WTC11 (cell line): ENCODE measurements around the gene ENOX2. TPM values are rescaled to one million over a fixed set of nuclear protein-coding genes. Genes with fewer than 3 reads are reported as not detected.

Experiments used
- ATAC-seq: fragments of 200-7000 bp; cut with Tn5 transposase; 2 replicates; pipeline ENCODE4 v1.10.0; 2021; ENCODE audit warnings: mild to moderate bottlenecking, moderate library complexity
- CTCF ChIA-PET: fragments of 300-600 bp; sonication (Branson Sonifier 250); formaldehyde crosslinking; loops from one replicate; lab custom pipeline; 2021; ENCODE audit warnings: antibody characterized with exemption; lab: Charles Lee
- POLR2A ChIA-PET: fragments of 350-600 bp; sonication (Branson Sonifier 250); formaldehyde crosslinking; loops from one replicate; lab custom pipeline; 2021; ENCODE audit warnings: antibody characterized with exemption; lab: Charles Lee
- DNase-seq: peaks from one replicate; pipeline ENCODE4 v3.0.0; 2021; ENCODE audit warnings: low spot score
- H3K27ac Mint-ChIP-seq: 2 replicates; pipeline ENCODE4 v1.8.0; 2021; ENCODE audit warnings: mixed read lengths
- H3K27me3 Mint-ChIP-seq: 2 replicates; pipeline ENCODE4 v1.8.0; 2021; ENCODE audit warnings: low read depth, mild to moderate bottlenecking, moderate library complexity, mixed read lengths
- H3K36me3 Mint-ChIP-seq: 2 replicates; pipeline ENCODE4 v1.8.0; 2021; ENCODE audit warnings: mixed read lengths
- H3K4me1 Mint-ChIP-seq: 2 replicates; pipeline ENCODE4 v1.8.0; 2022; ENCODE audit warnings: mixed read lengths
- H3K4me3 Mint-ChIP-seq: 2 replicates; pipeline ENCODE4 v1.8.0; 2021; ENCODE audit warnings: mild to moderate bottlenecking, moderate library complexity, mixed read lengths
- H3K9me3 Mint-ChIP-seq: 2 replicates; pipeline ENCODE4 v1.8.0; 2021; ENCODE audit warnings: mixed read lengths
- AFF4 ChIP-seq: sonication (generic); formaldehyde crosslinking; IDR thresholded peaks from 2 replicates; pipeline ENCODE4 v1.8.1; 2023; ENCODE audit warnings: mild to moderate bottlenecking, missing genetic modification reagents, borderline replicate concordance
- AR ChIP-seq: fragments of 250-450 bp; sonication (Bioruptor Pico); IDR thresholded peaks from 2 replicates; pipeline ENCODE4 v1.9.0; 2021; ENCODE audit warnings: mild to moderate bottlenecking
- ATF1 ChIP-seq: sonication (generic); formaldehyde crosslinking; IDR thresholded peaks from 2 replicates; pipeline ENCODE4 v1.8.1; 2023; ENCODE audit warnings: mild to moderate bottlenecking, moderate library complexity, missing genetic modification reagents
- CDX4 ChIP-seq: fragments of 250-450 bp; sonication (Bioruptor Pico); IDR thresholded peaks from 2 replicates; pipeline ENCODE4 v1.9.0; 2021; ENCODE audit warnings: moderate library complexity, mild to moderate bottlenecking, inconsistent platforms, borderline replicate concordance
- E2F4 ChIP-seq: sonication (generic); formaldehyde crosslinking; IDR thresholded peaks from 2 replicates; pipeline ENCODE4 v1.8.1; 2022; ENCODE audit warnings: low read depth, mild to moderate bottlenecking, moderate library complexity, missing genetic modification reagents, borderline replicate concordance
- GTF2I ChIP-seq: fragments of 250-450 bp; sonication (Bioruptor Pico); conservative IDR thresholded peaks from 2 replicates; pipeline ENCODE4 v1.4.0; 2021; ENCODE audit warnings: mild to moderate bottlenecking
- HMGA2 ChIP-seq: fragments of 250-450 bp; sonication (Bioruptor Pico); IDR thresholded peaks from 2 replicates; pipeline ENCODE4 v1.4.0; 2021; ENCODE audit warnings: mild to moderate bottlenecking, moderate library complexity
- NFYB ChIP-seq: sonication (generic); formaldehyde crosslinking; conservative IDR thresholded peaks from 2 replicates; pipeline ENCODE4 v1.8.0; 2022; ENCODE audit warnings: low read depth, missing genetic modification reagents
- NR3C1 ChIP-seq: sonication (generic); formaldehyde crosslinking; conservative IDR thresholded peaks from 2 replicates; pipeline ENCODE4 v1.8.1; 2023; ENCODE audit warnings: low read depth, mild to moderate bottlenecking, missing genetic modification reagents
- PREB ChIP-seq: sonication (generic); formaldehyde crosslinking; IDR thresholded peaks from 2 replicates; pipeline ENCODE4 v1.8.1; 2022; ENCODE audit warnings: mild to moderate bottlenecking, missing genetic modification reagents, moderate library complexity, borderline replicate concordance
- PRRX2 ChIP-seq: fragments of 250-450 bp; sonication (Bioruptor Pico); IDR thresholded peaks from 2 replicates; pipeline ENCODE4 v1.8.0; 2021; ENCODE audit warnings: mild to moderate bottlenecking
- RELA ChIP-seq: sonication (generic); formaldehyde crosslinking; IDR thresholded peaks from 2 replicates; pipeline ENCODE4 v1.8.1; 2022; ENCODE audit warnings: missing genetic modification reagents, mild to moderate bottlenecking, borderline replicate concordance
- STAT6 ChIP-seq: sonication (generic); formaldehyde crosslinking; conservative IDR thresholded peaks from 2 replicates; pipeline ENCODE4 v1.8.1; 2023; ENCODE audit warnings: mild to moderate bottlenecking, low read depth, missing genetic modification reagents, moderate library complexity
- USF1 ChIP-seq: sonication (generic); formaldehyde crosslinking; IDR thresholded peaks from 2 replicates; pipeline ENCODE4 v1.8.0; 2022; ENCODE audit warnings: mild to moderate bottlenecking, missing genetic modification reagents
- ZBTB43 ChIP-seq: sonication (generic); formaldehyde crosslinking; IDR thresholded peaks from 2 replicates; pipeline ENCODE4 v1.8.1; 2023; ENCODE audit warnings: mild to moderate bottlenecking, missing genetic modification reagents
- ZNF263 ChIP-seq: sonication (generic); formaldehyde crosslinking; IDR thresholded peaks from 2 replicates; pipeline ENCODE4 v1.8.1; 2022; ENCODE audit warnings: low read depth, mild to moderate bottlenecking, moderate library complexity, missing genetic modification reagents
- ZNF512 ChIP-seq: sonication (generic); formaldehyde crosslinking; IDR thresholded peaks from 2 replicates; pipeline ENCODE4 v1.8.1; 2022; ENCODE audit warnings: missing genetic modification reagents, borderline replicate concordance
- total RNA-seq: library from RNA; stranded (reverse); gene quantifications from 3 replicates; pipeline ENCODE4 v1.2.3, GENCODE V29; 2021

ENOX2 gene
- total RNA-seq, 1 experiment from 2014 or later = 13.8 TPM

- Mint-ChIP-seq H3K9me3 (no peaks in the 10 kb centered on the region), H3K4me3 (no peak overlapping the region), H3K27me3 (peaks cover 17% of the 10 kb centered on the region), H3K36me3 (no peaks in the 10 kb centered on the region), H3K27ac (no peak overlapping the region), H3K4me1 (peaks cover 37% of the 10 kb centered on the region)
- CTCF ChIA-PET = interaction anchor here (1.9 kb wide), 1 partner anchor 199 kb away, joined by 5 read pairs; no protein-coding TSS in a partner anchor
- ATAC-seq (no peak), DNase-seq (no peak)
- POLR2A ChIA-PET = no interaction called here
- TF ChIP-seq PREB (no peak), USF1 (CRISPR knock-in tag) (no peak), AR (no peak), ZNF512 (no peak), ZBTB43 (CRISPR knock-in tag) (no peak), GTF2I (CRISPR knock-in tag) (no peak), NFYB (CRISPR knock-in tag) (no peak), CDX4 (CRISPR knock-in tag) (no peak), PRRX2 (CRISPR knock-in tag) (no peak), ATF1 (CRISPR knock-in tag) (no peak), E2F4 (no peak), RELA (CRISPR knock-in tag) (no peak), AFF4 (CRISPR knock-in tag) (no peak), STAT6 (CRISPR knock-in tag) (no peak), ZNF263 (CRISPR knock-in tag) (no peak), NR3C1 (CRISPR knock-in tag) (no peak), HMGA2 (CRISPR knock-in tag) (no peak)
Observed at GRCh38 chrX:130716781-130717413, 186.1 kb downstream of the ENOX2 start.
